GM18508 (cell line): ENCODE data around the gene DSCAML1.
"Not testable (repeated sequence)": the region's sequence is repeated elsewhere in the genome, so short reads cannot be mapped to it uniquely, and the experiment has no call there.

Experiments used
- ATAC-seq: cut with Tn5 transposase; IDR thresholded peaks from one replicate; pipeline ENCODE4 v1.9.1; 2021; ENCODE audit warnings: moderate number of reproducible peaks; ENCODE audit not compliant: insufficient read depth, unreplicated experiment

The DSCAML1 gene

GRCh38 chr11:117409511-117409910, 387.5 kb downstream of the DSCAML1 start:
- no peak for ATAC-seq

- no peak for ATAC-seq
Observed at GRCh38 chr11:117408356-117408755, 388.7 kb downstream of the DSCAML1 start.

- ATAC-seq, result no peak
Observed at GRCh38 chr11:117407016-117407415, 390.0 kb downstream of the DSCAML1 start.

GRCh38 chr11:117405898-117406297, 391.1 kb downstream of the DSCAML1 start:
- ATAC-seq, result not testable (repeated sequence)

- not testable (repeated sequence) for ATAC-seq
Observed at GRCh38 chr11:117399100-117399840, 397.7 kb downstream of the DSCAML1 start.

DNA sequence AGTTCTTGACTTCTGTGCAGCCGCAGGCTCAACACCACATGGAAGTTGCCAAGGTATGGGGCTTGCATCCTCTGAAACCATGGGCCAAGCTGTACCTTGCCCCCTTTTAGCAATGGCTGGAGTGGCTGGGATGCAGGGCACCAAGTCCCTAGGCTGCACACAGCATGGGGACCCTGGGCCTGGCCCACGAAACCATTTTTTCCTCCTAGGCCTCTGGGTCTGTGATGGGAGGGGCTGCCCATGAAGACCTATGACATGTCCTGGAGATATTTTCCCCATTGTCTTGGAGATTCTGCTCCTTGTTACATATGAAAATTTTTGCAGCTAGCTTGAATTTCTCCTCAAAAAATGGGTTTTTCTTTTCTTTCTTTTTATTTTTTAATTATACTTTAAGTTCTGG, 398.4 kb downstream of the DSCAML1 start:
- ATAC-seq, result not testable (repeated sequence)

- no peak for ATAC-seq
Observed at GRCh38 chr11:117396970-117397369, 400.0 kb downstream of the DSCAML1 start.

DNA sequence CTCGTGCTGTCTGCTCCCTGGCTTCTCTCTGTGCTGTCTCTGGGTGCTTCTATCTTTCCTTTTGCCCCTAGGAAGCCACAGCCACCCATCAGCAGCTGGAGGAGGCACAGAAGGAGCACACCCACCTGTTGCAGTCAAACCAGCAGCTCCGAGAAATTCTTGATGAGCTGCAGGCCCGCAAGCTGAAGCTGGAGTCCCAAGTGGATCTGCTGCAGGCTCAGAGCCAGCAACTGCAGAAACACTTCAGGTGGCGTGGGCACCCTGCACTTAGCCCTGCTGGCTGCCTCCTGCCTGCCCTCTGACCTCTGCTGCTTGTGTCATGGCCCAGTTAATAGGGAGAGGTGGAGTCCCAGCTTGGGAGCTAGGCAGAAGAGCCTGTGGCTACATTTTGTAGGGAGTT, 401.5 kb downstream of the DSCAML1 start:
- no peak for ATAC-seq

DNA sequence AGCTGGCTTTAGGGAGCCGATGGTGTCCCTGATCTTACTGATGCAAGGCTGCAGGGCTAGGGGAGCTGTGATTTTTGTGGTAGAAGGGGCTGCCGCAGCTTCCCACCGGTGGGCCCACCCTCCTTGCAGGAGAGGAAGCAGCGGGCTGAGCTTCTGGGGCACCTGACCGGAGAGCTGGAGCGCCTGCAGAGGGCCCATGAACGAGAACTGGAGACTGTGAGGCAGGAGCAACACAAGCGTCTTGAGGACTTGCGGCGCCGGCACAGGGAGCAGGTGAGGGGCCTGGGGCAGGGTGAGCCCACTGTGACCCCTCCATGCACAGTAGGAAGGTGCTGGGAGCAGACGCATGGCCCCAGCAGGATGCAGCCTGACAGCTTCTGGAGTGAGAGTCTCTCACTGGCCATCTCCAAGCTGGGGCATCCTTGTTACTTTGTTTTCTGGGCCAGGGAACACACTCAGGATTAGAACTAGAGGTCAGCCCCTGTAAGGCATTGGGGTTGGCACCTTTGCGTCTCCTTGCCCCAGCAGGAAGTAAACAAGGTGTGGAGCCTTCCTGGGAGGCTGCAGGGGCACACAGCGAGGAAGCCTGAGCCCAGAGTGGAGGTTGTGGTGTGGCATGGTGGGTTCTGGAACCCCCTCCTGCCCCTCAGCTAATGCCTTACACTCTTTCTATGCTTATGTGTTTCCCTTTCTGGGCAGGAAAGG, 402.6 kb downstream of the DSCAML1 start:
- no peak for ATAC-seq

- ATAC-seq, result no peak
Observed at GRCh38 chr11:117392979-117393378, 404.0 kb downstream of the DSCAML1 start.

DNA sequence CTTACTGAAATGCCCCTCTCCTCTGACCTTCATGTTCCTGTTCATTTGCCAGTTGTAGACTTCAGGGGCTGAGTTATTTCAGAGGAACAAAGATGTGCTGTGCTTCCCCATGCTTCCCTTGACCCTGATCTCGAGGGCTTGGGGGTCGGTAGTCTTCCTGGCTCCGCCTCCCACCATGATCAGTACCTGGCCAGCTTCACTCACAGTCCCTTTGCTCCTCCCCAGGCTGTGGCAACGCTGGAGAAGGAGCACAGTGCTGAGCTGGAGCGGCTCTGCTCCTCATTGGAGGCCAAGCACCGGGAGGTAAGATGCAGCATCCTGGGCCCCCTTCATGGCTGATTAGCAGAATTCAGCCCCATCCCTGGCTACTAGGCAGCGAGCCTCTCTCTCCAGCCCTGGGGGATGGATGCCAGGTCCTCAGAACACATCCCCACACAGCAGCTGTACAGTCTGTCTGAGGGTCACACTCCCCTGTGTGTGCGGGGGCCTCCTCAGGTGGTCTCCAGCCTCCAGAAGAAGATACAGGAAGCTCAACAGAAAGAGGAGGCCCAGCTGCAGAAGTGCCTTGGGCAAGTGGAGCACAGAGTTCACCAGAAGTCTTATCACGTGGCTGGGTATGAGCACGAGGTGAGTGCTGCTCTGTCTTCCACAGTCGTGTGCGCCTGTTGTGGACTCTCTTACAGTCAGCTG, 404.9 kb downstream of the DSCAML1 start:
- no peak for ATAC-seq

DNA sequence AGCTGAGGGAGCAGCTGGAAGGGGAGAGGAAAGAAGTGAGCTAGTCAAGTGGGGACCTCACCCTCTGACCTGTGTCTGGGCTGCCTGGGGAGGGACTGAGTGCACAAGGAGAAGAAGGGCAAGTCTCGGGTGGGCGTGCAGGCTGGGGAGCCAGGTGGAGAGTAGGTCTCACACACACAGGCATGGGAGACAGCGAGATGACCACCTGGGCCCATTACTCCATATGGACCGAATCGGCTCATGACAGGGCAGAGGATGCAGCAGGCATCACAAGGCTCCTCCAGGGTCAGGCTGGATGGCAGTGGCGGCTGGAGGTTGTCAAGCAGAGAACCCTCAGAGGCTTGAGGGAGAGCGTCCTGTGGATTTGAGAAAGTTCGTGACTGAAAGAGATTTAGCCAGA, 405.8 kb downstream of the DSCAML1 start:
- no peak for ATAC-seq

DNA sequence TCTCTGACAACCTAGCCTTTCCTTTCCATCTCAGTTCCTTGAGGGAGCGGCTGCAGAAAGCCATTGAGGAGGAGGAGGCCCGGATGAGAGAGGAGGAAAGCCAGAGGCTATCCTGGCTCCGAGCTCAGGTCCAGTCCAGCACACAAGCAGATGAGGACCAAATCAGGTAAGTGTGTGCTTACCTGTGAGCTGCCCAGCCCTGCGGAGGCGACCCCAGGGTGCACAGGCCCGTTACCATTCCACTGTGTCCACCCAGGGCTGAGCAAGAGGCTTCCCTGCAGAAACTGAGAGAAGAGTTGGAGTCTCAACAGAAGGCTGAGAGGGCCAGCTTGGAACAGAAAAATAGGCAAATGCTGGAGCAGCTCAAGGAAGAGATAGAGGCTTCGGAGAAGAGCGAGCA, 406.3 kb downstream of the DSCAML1 start:
- no peak for ATAC-seq

- ATAC-seq, result no peak
Observed at GRCh38 chr11:117387992-117388755, 408.8 kb downstream of the DSCAML1 start.

DNA sequence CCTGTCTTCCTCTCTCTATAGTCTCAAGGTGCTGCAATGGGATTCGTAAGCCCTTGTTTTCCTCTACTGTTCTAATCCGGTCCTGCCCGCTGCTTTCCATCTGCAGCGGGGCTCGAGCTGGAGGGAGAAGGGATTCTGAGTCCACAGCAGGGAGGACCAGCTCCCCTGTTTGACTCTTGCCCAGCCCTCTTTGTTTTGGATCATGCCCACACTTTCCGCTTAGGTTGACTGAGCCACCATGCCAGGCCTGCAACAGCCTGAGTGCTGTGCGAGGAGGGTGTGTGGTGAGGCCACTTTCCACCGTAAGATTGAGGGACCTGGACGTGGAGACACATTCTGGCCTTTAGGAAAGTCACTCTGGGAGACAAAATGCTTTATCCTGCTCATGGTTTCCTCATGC, 411.1 kb downstream of the DSCAML1 start:
- no peak for ATAC-seq

GRCh38 chr11:117385471-117385870, 411.5 kb downstream of the DSCAML1 start:
- ATAC-seq, result no peak

DNA sequence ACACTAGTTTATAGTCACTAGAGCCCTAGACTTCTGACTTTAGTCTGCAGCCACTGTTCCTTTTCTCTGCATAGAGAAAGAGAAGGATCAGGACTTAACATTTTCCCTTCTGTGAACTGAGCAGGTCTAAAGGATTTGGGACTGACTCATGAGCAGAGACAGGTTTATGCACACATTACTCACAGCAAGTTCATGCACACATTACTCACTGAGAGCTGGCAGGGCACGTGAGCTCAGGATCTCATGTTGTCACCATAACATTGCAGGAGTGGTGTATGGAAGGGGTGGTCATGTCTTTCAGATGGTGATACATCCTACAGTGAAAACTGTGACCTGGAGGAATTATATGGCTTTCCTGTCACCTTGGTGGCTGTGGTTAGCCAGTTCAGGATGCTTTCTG, 413.0 kb downstream of the DSCAML1 start:
- ATAC-seq, result no peak

- no peak for ATAC-seq
Observed at GRCh38 chr11:117382746-117383145, 414.3 kb downstream of the DSCAML1 start.

GRCh38 chr11:117381481-117382387, 415.3 kb downstream of the DSCAML1 start:
- ATAC-seq, result no peak

GRCh38 chr11:117380676-117381075, 416.3 kb downstream of the DSCAML1 start:
- ATAC-seq, result no peak
